Activated B cell treated with CpG ODN at 0.5 μM for 24 hours (primary cell): ENCODE results near the gene RGMB. TPM values are rescaled to one million over a fixed set of nuclear protein-coding genes. Genes with fewer than 3 reads are reported as not detected.
A peak's percentile ranks its signal among the peaks of the same experiment; 100 is the strongest.

ENCODE experiments used
- ATAC-seq: fragments of 200-7000 bp; cut with Tn5 transposase; one replicate; pipeline ENCODE4 v1.10.0; 2021; ENCODE audit warnings: low read depth, mild to moderate bottlenecking, moderate library complexity
- CTCF ChIA-PET: fragments of 350-600 bp; sonication (Branson Sonifier 250); formaldehyde crosslinking; loops from one replicate; lab custom pipeline; 2021; ENCODE audit warnings: antibody characterized with exemption; lab: Charles Lee
- POLR2A ChIA-PET: fragments of 350-600 bp; sonication (Branson Sonifier 250); formaldehyde crosslinking; loops from one replicate; lab custom pipeline; 2021; ENCODE audit warnings: antibody characterized with exemption; lab: Charles Lee
- DNase-seq: peaks from one replicate; pipeline ENCODE4 v3.0.0; 2022
- H3K27ac Mint-ChIP-seq: one replicate; pipeline ENCODE4 v1.8.0; 2020; ENCODE audit warnings: mixed read lengths
- H3K27me3 Mint-ChIP-seq: one replicate; pipeline ENCODE4 v1.8.0; 2021; ENCODE audit warnings: mixed read lengths
- H3K36me3 Mint-ChIP-seq: one replicate; pipeline ENCODE4 v1.8.0; 2021; ENCODE audit warnings: low read depth, mixed read lengths
- H3K4me1 Mint-ChIP-seq: one replicate; pipeline ENCODE4 v1.8.0; 2021; ENCODE audit warnings: mixed read lengths
- H3K4me3 Mint-ChIP-seq: one replicate; pipeline ENCODE4 v1.8.0; 2020; ENCODE audit warnings: mild to moderate bottlenecking, mixed read lengths
- H3K9me3 Mint-ChIP-seq: one replicate; pipeline ENCODE4 v1.8.0; 2020; ENCODE audit warnings: mixed read lengths
- intact Hi-C: fragments of 100-400 bp; cut with micrococcal nuclease; formaldehyde crosslinking; loops from one replicate; pipeline ENCODE4 v1.15.1; 2024
- total RNA-seq: library from RNA; stranded (reverse); gene quantifications from 2 replicates; pipeline ENCODE4 v1.2.3, GENCODE V29; 2022
- TF ChIP-seq, protein P1 (sequence below): fragments of 200-600 bp; IDR thresholded peaks from one replicate; pipeline ENCODE4 v1.8.0; 2022; ENCODE audit warnings: antibody characterized with exemption, mild to moderate bottlenecking

Gene RGMB
- total RNA-seq, 1 donor from 2014 or later = 13.8 TPM

- ChIA-PET POLR2A (interaction anchor here (1.2 kb wide), 1 partner anchor 1585 kb away, joined by 6 read pairs; no protein-coding TSS in a partner anchor), CTCF (interaction anchor here (0.6 to 3.7 kb wide), 15 partner anchors 9 to 1538 kb away, joined by 3 to 35 read pairs (median 4); no protein-coding TSS in a partner anchor)
- TF ChIP-seq, protein P1, sequence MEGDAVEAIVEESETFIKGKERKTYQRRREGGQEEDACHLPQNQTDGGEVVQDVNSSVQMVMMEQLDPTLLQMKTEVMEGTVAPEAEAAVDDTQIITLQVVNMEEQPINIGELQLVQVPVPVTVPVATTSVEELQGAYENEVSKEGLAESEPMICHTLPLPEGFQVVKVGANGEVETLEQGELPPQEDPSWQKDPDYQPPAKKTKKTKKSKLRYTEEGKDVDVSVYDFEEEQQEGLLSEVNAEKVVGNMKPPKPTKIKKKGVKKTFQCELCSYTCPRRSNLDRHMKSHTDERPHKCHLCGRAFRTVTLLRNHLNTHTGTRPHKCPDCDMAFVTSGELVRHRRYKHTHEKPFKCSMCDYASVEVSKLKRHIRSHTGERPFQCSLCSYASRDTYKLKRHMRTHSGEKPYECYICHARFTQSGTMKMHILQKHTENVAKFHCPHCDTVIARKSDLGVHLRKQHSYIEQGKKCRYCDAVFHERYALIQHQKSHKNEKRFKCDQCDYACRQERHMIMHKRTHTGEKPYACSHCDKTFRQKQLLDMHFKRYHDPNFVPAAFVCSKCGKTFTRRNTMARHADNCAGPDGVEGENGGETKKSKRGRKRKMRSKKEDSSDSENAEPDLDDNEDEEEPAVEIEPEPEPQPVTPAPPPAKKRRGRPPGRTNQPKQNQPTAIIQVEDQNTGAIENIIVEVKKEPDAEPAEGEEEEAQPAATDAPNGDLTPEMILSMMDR = no peak
- H3K4me1 Mint-ChIP-seq = peaks cover 40% of the 10 kb centered on the region
- peaks cover 26% of the 10 kb centered on the region for H3K27me3 Mint-ChIP-seq
- peaks cover 4% of the 10 kb centered on the region for H3K36me3 Mint-ChIP-seq
- H3K9me3 Mint-ChIP-seq = no peaks in the 10 kb centered on the region
- H3K4me3 Mint-ChIP-seq = peak overlapping the region; percentile 96
- ATAC-seq (no peak), DNase-seq (no peak)
- H3K27ac Mint-ChIP-seq = no peak overlapping the region
- intact Hi-C loops = loop anchor here (1.0 to 5.0 kb wide), 4 partner anchors 27 to 1237 kb away; no protein-coding TSS in a partner anchor
Measured at GRCh38 chr5:98768960-98769209, 4.6 kb upstream of the RGMB start.

DNA sequence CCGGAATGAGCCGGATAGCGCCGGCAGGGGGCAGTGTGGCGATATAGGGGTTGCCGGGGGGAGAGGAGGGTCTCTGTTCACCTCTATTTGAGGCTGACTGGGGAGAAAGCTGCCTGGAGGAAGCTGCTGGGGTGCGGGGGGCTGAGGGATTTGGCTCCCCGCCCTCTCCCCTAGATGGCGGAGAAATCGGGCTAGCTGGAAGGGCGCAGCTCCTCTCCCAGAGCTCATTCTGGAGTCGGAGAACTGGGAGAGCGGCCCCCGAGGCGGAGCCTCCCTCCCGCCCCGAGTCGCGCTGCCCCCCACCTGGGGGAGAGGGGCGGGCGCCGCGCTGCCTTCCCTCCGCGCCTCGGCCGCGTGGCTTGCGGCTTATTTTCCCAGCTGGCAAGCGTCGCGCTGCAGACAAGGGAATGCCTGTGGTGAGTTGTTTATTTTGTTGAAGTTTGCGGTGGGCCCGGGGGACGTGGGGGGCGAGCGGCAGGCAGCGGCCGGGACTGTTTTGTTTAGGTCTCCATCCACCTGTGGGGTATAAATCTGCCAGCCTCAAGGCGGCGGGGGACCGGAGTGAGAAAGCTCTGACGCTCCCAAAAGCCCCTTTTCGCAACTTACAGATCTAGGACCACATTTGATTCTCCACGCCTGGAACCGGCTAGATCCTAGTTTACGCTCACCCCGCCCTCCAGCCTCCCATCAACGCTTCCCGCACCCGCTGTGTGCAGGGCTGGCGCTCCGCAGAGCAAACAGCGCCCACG, 4.1 kb upstream of the RGMB start:
- no peak for ATAC-seq
- H3K4me3 Mint-ChIP-seq = peak overlapping the region; percentile 96

DNA sequence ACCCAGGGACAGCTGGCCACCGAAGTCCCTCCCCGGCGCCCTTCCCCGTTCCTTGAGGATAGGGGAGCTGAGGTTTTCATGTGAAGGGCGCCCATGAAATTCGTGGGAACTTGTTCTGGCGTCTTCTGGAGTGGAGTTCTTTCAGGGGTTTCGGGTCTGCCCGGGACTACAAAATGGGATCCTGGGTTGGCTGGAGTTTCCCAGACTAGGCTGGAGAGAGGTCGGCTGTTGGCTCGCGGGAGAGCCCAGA, 3.6 kb upstream of the RGMB start:
- peaks cover 46% of the 10 kb centered on the region for H3K4me1 Mint-ChIP-seq
- peaks cover 18% of the 10 kb centered on the region for H3K27me3 Mint-ChIP-seq
- H3K36me3 Mint-ChIP-seq = peaks cover 8% of the 10 kb centered on the region
- ChIA-PET CTCF (interaction anchor here (1.1 to 3.7 kb wide), 8 partner anchors 8 to 291 kb away, joined by 3 to 35 read pairs (median 5); no protein-coding TSS in a partner anchor), POLR2A (interaction anchor here (1.2 kb wide), 1 partner anchor 1586 kb away, joined by 6 read pairs; no protein-coding TSS in a partner anchor)
- TF ChIP-seq, protein P1 = no peak
- ATAC-seq (no peak), DNase-seq (no peak)
- intact Hi-C loops = loop anchor here (1.0 to 5.0 kb wide), 8 partner anchors 26 to 1963 kb away; partner anchors contain the start of genes ERAP1 and FAM174A
- no peaks in the 10 kb centered on the region for H3K9me3 Mint-ChIP-seq
- H3K27ac Mint-ChIP-seq = no peak overlapping the region
- peak overlapping the region; percentile 96 for H3K4me3 Mint-ChIP-seq

More for the DNA sequence above, 4.1 kb upstream of the RGMB start:
- TF ChIP-seq, protein P1 = peak; percentile 46
- ChIA-PET POLR2A (interaction anchor here (1.2 kb wide), 1 partner anchor 1586 kb away, joined by 6 read pairs; no protein-coding TSS in a partner anchor), CTCF (interaction anchor here (0.6 to 3.7 kb wide), 14 partner anchors 9 to 1235 kb away, joined by 3 to 35 read pairs (median 4); no protein-coding TSS in a partner anchor)
- Mint-ChIP-seq H3K36me3 (peaks cover 6% of the 10 kb centered on the region), H3K27ac (peak overlapping the region; percentile 53), H3K4me1 (peaks cover 41% of the 10 kb centered on the region), H3K9me3 (no peaks in the 10 kb centered on the region), H3K27me3 (peaks cover 22% of the 10 kb centered on the region)
- DNase-seq = peak; percentile 50
- intact Hi-C loops = loop anchor here (1.0 to 5.0 kb wide), 4 partner anchors 27 to 1237 kb away; no protein-coding TSS in a partner anchor

GRCh38 chr5:98770209-98770910, 3.1 kb upstream of the RGMB start:
- DNase-seq = peak; percentile 27
- Mint-ChIP-seq H3K27me3 (peaks cover 16% of the 10 kb centered on the region), H3K36me3 (peaks cover 8% of the 10 kb centered on the region), H3K9me3 (no peaks in the 10 kb centered on the region), H3K4me1 (peaks cover 51% of the 10 kb centered on the region), H3K4me3 (peak overlapping the region; percentile 96), H3K27ac (peak overlapping the region; percentile 85)
- TF ChIP-seq, protein P1 = no peak
- POLR2A ChIA-PET = interaction anchor here (0.6 to 3.4 kb wide), 3 partner anchors 159 to 1962 kb away, joined by 3 to 13 read pairs (median 6); partner anchors contain the start of genes CHD1 and ERAP1
- CTCF ChIA-PET = interaction anchor here (1.1 to 3.7 kb wide), 6 partner anchors 8 to 56 kb away, joined by 4 to 35 read pairs (median 12); no protein-coding TSS in a partner anchor
- intact Hi-C loops = loop anchor here (2.0 to 5.0 kb wide), 4 partner anchors 56 to 1963 kb away; partner anchors contain the start of genes ERAP1 and FAM174A
- ATAC-seq = no peak
